IPS DF 6.9 (cell line): ENCODE results near the gene GATAD1.
A peak's percentile ranks its signal among the peaks of the same experiment; 100 is the strongest.
"Not testable (repeated sequence)": the region's sequence is repeated elsewhere in the genome, so short reads cannot be mapped to it uniquely, and the experiment has no call there.

ENCODE experiments used
- DNase-seq: peaks from one replicate; pipeline ENCODE4 v3.0.0-alpha.2; 2013; ENCODE audit warnings: low read depth, low spot score
- H3K27ac ChIP-seq: one replicate; pipeline ENCODE4 v1.5.1; 2013; ENCODE audit warnings: low read length, control low read depth
- H3K27me3 ChIP-seq: 2 replicates; pipeline ENCODE4 v1.6.1; 2013; ENCODE audit warnings: mild to moderate bottlenecking, low read length; ENCODE audit not compliant: control insufficient read depth, insufficient read depth
- H3K36me3 ChIP-seq: 2 replicates; pipeline ENCODE4 v1.6.1; 2013; ENCODE audit warnings: low read length; ENCODE audit not compliant: control insufficient read depth, insufficient read depth
- H3K4me1 ChIP-seq: 2 replicates; pipeline ENCODE4 v1.6.1; 2013; ENCODE audit warnings: low read length; ENCODE audit not compliant: control insufficient read depth, insufficient read depth
- H3K4me3 ChIP-seq: 2 replicates; pipeline ENCODE4 v1.5.1; 2013; ENCODE audit warnings: mild to moderate bottlenecking, low read length
- H3K9me3 ChIP-seq: 2 replicates; pipeline ENCODE4 v1.6.1; 2013; ENCODE audit warnings: low read length, inconsistent platforms; ENCODE audit not compliant: control insufficient read depth, insufficient read depth
- WGBS: extraction: QIAGEN DNeasy Blood & Tissue Kit; methylation state at CpG from one replicate; pipeline ENCODE4 v1.1.7; 2013; ENCODE audit warnings: mixed read lengths, missing lambda C conversion rate; ENCODE audit not compliant: insufficient read length, insufficient coverage; 5-methylcytosine and 5-hydroxymethylcytosine counted together

The GATAD1 gene

GRCh38 chr7:92436612-92437445 is 10.5 kb upstream of the GATAD1 start:
- H3K27ac ChIP-seq, result no peak overlapping the region
- DNase-seq, result no peak
- no peaks in the 10 kb centered on the region for H3K9me3 ChIP-seq
- no peaks in the 10 kb centered on the region for H3K27me3 ChIP-seq
- peaks cover 4% of the 10 kb centered on the region; the same call in 1 of the 2 replicates for H3K4me1 ChIP-seq
- no peaks in the 10 kb centered on the region for H3K36me3 ChIP-seq
- no peak overlapping the region for H3K4me3 ChIP-seq
- WGBS, result no CpG with 5 or more reads among the region's 7 CpGs

DNA sequence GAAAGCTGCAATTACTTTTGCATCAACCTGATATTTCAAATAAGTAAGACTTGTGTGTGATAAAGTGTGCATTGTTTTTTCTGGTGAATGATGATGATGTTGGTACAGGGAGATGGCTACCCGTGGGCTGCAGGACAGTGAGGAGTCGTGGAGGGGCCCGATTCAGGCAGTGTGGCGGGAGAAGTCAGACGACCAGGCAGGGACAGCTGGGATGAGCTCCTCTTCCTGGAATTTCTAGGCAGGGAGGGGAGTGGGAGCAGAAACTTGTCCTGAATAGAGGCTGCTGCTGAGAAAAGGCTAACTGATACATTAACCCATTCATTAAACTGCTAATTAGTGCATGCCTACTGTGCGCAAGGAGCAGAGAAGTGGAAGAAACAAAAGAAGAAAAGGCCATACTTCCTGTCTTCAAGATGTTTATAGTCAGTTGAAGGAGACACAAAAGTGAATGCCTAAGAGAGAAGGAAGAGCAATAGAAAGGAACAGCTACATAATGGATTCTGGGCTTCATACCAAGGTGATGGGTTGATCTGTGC is 9.3 kb upstream of the GATAD1 start:
- Histone ChIP-seq H3K9me3 (no peaks in the 10 kb centered on the region), H3K27ac (no peak overlapping the region), H3K4me3 (no peak overlapping the region), H3K36me3 (no peaks in the 10 kb centered on the region), H3K27me3 (no peaks in the 10 kb centered on the region), H3K4me1 (peaks cover 4% of the 10 kb centered on the region; the same call in 1 of the 2 replicates)
- no peak for DNase-seq
- no CpG with 5 or more reads among the region's 6 CpGs for WGBS

GRCh38 chr7:92442720-92443119 is 4.6 kb upstream of the GATAD1 start:
- no CpG with 5 or more reads among the region's 2 CpGs for WGBS
- H3K27ac ChIP-seq, H3K9me3 ChIP-seq, DNase-seq, H3K4me3 ChIP-seq, H3K27me3 ChIP-seq, H3K36me3 ChIP-seq, H3K4me1 ChIP-seq: not testable (repeated sequence)

DNA sequence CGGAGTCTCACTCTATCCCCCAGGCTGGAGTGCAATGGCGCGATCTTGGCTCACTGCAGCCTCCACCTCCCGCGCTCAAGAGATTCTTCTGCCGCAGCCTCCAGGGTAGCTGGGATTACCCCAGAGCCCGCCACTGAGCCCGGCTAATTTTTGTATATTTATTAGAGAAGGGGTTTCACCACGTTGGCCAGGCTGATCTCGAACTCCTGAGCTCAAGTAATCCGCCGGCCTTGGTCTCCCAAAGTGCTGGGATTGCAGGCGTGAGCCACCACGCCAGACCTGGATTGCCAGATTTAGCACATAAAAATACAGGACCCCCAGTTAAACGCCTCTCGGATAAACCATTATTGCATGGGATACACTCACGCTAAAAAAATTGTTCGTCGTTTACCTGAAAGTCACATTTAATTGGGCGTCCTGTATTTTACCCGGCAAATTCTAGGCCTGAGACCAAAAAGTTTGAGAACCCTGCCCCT is 375 bp upstream of the GATAD1 start:
- no peak overlapping the region for H3K27ac ChIP-seq
- no peaks in the 10 kb centered on the region for H3K9me3 ChIP-seq
- H3K27me3 ChIP-seq, result no peaks in the 10 kb centered on the region
- no peak for DNase-seq
- no CpG with 5 or more reads among the region's 21 CpGs for WGBS
- no peak overlapping the region; the same call in 1 of the 2 replicates for H3K4me3 ChIP-seq
- H3K36me3 ChIP-seq, result peaks cover 2% of the 10 kb centered on the region; the same call in 1 of the 2 replicates
- no peaks in the 10 kb centered on the region for H3K4me1 ChIP-seq

DNA sequence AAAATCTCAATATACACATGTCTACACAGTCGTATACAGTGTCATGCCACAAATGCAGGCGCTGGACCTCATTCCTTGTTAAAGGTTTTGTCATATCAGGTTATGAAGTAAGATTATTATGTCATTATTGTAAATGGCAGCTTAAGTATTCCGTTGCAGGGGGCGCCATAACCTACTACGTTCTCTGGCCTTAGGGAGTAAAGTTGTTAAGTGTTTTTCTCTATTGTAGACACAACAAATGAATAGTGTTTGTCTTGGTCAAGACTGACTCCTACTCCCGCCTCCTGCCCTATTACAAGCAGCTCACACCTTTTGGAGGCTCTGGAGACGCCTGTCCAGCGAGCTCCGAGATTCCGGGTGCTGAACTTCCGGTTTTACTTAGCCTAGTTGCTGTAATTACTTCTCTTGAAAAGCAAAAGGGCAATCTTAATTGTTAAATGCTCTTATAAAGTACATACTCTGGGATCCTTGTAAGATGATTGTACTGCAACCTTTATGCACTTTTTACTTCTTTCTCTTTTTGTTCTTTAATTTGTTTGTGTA is 994 bp downstream of the GATAD1 start:
- Histone ChIP-seq H3K4me1 (no peaks in the 10 kb centered on the region), H3K36me3 (peaks cover 7% of the 10 kb centered on the region; the same call in 1 of the 2 replicates), H3K27me3 (no peaks in the 10 kb centered on the region), H3K4me3 (peak overlapping the region; percentile 92; the same call in 1 of the 2 replicates), H3K9me3 (no peaks in the 10 kb centered on the region), H3K27ac (no peak overlapping the region)
- no CpG with 5 or more reads among the region's 11 CpGs for WGBS
- no peak for DNase-seq

DNA sequence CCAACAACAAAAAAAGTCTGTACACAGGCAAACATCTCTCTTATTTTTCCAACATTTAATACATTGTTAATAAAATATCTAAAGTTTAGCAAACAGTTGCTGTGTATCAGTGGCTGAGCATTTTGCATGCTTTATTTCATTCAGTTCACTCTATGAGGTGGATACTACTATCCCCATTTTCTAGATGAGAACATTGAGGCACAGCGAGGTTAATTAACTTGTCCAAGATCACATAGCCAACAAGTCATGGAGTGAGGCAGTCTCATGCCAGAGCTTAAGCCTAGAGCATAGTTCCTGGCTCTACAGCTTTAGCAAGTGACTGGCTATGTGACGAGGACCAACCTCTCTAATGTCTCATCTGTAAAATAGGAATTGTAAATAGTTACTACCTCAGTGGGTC is 4.4 kb downstream of the GATAD1 start:
- H3K36me3 ChIP-seq, result peaks cover 16% of the 10 kb centered on the region; the same call in 1 of the 2 replicates
- H3K9me3 ChIP-seq, result no peaks in the 10 kb centered on the region
- H3K27ac ChIP-seq, result no peak overlapping the region
- no peak overlapping the region for H3K4me3 ChIP-seq
- no peaks in the 10 kb centered on the region for H3K4me1 ChIP-seq
- no peaks in the 10 kb centered on the region for H3K27me3 ChIP-seq
- WGBS, result no CpG with 5 or more reads among the region's 2 CpGs
- no peak for DNase-seq

DNA sequence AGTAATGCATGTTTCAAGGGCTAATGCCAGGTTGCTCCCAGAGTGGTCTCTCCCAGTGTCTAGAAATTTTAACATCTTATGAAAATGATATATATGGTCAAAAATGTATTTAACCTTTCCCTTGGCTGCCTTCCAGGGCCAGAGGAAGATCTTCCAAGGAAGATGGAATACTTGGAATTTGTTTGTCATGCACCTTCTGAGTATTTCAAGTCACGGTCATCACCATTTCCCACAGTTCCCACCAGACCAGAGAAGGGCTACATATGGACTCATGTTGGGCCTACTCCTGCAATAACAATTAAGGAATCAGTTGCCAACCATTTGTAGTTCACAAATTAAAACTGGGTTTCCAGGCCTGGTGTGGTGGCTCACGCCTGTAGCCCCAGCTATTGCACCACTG is 9.0 kb downstream of the GATAD1 start:
- Histone ChIP-seq H3K36me3 (peaks cover 16% of the 10 kb centered on the region; the same call in 1 of the 2 replicates), H3K4me1 (no peaks in the 10 kb centered on the region), H3K27me3 (no peaks in the 10 kb centered on the region), H3K4me3 (no peak overlapping the region), H3K9me3 (no peaks in the 10 kb centered on the region), H3K27ac (no peak overlapping the region)
- no CpG with 5 or more reads among the region's 2 CpGs for WGBS
- no peak for DNase-seq

DNA sequence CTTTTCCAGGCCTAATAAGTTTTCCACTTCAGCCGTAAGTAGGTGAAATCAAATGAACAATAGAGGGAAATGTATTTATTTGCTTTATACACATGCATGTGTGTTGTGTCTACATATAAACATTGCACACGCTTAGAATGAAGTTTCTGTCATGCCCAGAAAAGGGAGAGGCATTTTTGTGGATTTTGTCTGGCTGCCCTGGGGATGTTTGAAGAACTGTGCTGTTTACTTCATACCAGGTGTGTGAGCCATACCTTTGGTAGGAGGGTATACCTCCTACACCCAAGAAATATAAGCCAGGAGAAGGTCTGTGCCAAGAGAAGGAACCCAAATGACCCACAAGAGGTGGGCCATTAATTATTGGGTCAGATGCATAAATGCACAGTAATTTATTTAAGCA is 12.8 kb downstream of the GATAD1 start:
- Histone ChIP-seq H3K4me3 (no peak overlapping the region), H3K36me3 (peaks cover 3% of the 10 kb centered on the region; the same call in 1 of the 2 replicates), H3K27me3 (no peaks in the 10 kb centered on the region), H3K9me3 (no peaks in the 10 kb centered on the region), H3K27ac (no peak overlapping the region), H3K4me1 (no peaks in the 10 kb centered on the region)
- DNase-seq, result no peak
- WGBS, result no CpG with 5 or more reads among the region's 2 CpGs

DNA sequence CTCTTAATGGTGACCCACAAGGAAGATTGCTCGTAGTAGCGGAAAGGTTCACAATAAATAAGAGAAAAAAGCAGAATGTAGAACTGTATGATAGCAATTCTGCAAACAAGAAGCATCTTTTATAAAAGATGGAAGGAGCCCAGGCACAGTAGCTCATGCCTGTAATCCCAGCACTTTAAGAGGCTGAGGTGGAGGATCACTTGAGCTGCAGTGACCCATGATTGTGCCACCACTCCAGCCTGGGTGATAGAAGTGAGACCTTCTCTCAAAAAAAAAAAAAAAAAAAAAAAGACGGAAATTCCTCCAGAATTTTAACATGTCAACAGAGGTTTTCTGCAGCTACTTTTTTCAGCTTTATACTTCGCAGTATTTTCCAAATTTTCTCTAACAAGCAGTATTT is 13.2 kb downstream of the GATAD1 start:
- Histone ChIP-seq H3K4me1 (no peaks in the 10 kb centered on the region), H3K27ac (no peak overlapping the region), H3K27me3 (no peaks in the 10 kb centered on the region), H3K4me3 (no peak overlapping the region), H3K36me3 (peaks cover 3% of the 10 kb centered on the region; the same call in 1 of the 2 replicates), H3K9me3 (no peaks in the 10 kb centered on the region)
- DNase-seq, result no peak
- WGBS, result no CpG with 5 or more reads among the region's 4 CpGs

GRCh38 chr7:92461027-92462003 is 14.0 kb downstream of the GATAD1 start:
- no peak for DNase-seq
- Histone ChIP-seq H3K27me3 (no peaks in the 10 kb centered on the region), H3K36me3 (peaks cover 2% of the 10 kb centered on the region; the same call in 1 of the 2 replicates), H3K9me3 (no peaks in the 10 kb centered on the region), H3K4me1 (no peaks in the 10 kb centered on the region), H3K4me3 (no peak overlapping the region), H3K27ac (no peak overlapping the region)
- WGBS, result no CpG with 5 or more reads among the region's 8 CpGs
